CD8-positive, alpha-beta memory T cell (primary cell): ENCODE measurements around the gene STAT5B. TPM values are rescaled to one million over a fixed set of nuclear protein-coding genes. Genes with fewer than 3 reads are reported as not detected.

Experiments
- CTCF ChIA-PET: fragments of 350-600 bp; sonication (Branson Sonifier 250); formaldehyde crosslinking; loops from one replicate; lab custom pipeline; 2021; ENCODE audit warnings: antibody characterized with exemption; lab: Charles Lee
- POLR2A ChIA-PET: fragments of 350-600 bp; sonication (Branson Sonifier 250); formaldehyde crosslinking; loops from one replicate; lab custom pipeline; 2021; ENCODE audit warnings: antibody characterized with exemption; lab: Charles Lee
- DNase-seq, 5 donors: peaks; one replicate each; pipeline versions ENCODE4 v3.0.0 to v3.0.0-alpha.2; 2020 to 2022; ENCODE audit warnings: mixed read lengths in 1 of 5
- H3K27ac ChIP-seq: one replicate; pipeline ENCODE4 v1.7.0; 2013; ENCODE audit warnings: low read depth, mild to moderate bottlenecking, low read length, moderate library complexity
- H3K27me3 ChIP-seq: 2 replicates; pipeline ENCODE4 v1.7.0; 2013; ENCODE audit warnings: low read length, mild to moderate bottlenecking; ENCODE audit not compliant: insufficient read depth, poor library complexity, severe bottlenecking
- H3K36me3 ChIP-seq: 2 replicates; pipeline ENCODE4 v1.7.0; 2013; ENCODE audit warnings: mild to moderate bottlenecking, low read length, moderate library complexity; ENCODE audit not compliant: insufficient read depth
- H3K4me1 ChIP-seq: 2 replicates; pipeline ENCODE4 v1.7.0; 2013; ENCODE audit warnings: mild to moderate bottlenecking, low read length, moderate library complexity; ENCODE audit not compliant: insufficient read depth
- H3K4me3 ChIP-seq: 2 replicates; pipeline ENCODE4 v1.7.0; 2013; ENCODE audit warnings: mild to moderate bottlenecking, low read length
- H3K9me3 ChIP-seq: 2 replicates; pipeline ENCODE4 v1.7.0; 2013; ENCODE audit warnings: mild to moderate bottlenecking, low read length
- H3K27ac Mint-ChIP-seq, 8 donors: one replicate each; pipeline ENCODE4 v1.8.0; 2020 to 2021; ENCODE audit warnings: mixed read lengths in 8 of 8, mild to moderate bottlenecking in 6 of 8, inconsistent platforms in 3 of 8, moderate library complexity in 3 of 8
- H3K27me3 Mint-ChIP-seq, 2 donors: one replicate each; pipeline ENCODE4 v1.8.0; 2020 to 2021; ENCODE audit warnings: mixed read lengths in 2 of 2, mild to moderate bottlenecking in 1 of 2, moderate library complexity in 1 of 2
- H3K36me3 Mint-ChIP-seq, 3 donors: one replicate each; pipeline ENCODE4 v1.8.0; 2020 to 2021; ENCODE audit warnings: mixed read lengths in 3 of 3, inconsistent platforms in 1 of 3, mild to moderate bottlenecking in 1 of 3
- H3K4me1 Mint-ChIP-seq, 3 donors: one replicate each; pipeline ENCODE4 v1.8.0; 2020 to 2021; ENCODE audit warnings: mixed read lengths in 3 of 3, inconsistent platforms in 1 of 3, mild to moderate bottlenecking in 1 of 3
- H3K4me3 Mint-ChIP-seq, 7 donors: one replicate each; pipeline ENCODE4 v1.8.0; 2020 to 2021; ENCODE audit warnings: mixed read lengths in 7 of 7, mild to moderate bottlenecking in 6 of 7, moderate library complexity in 4 of 7, inconsistent platforms in 2 of 7
- H3K9me3 Mint-ChIP-seq, 5 donors: one replicate each; pipeline ENCODE4 v1.8.0; 2020 to 2022; ENCODE audit warnings: mixed read lengths in 5 of 5, mild to moderate bottlenecking in 3 of 5, moderate library complexity in 2 of 5, inconsistent platforms in 1 of 5
- polyA plus RNA-seq: library from polyadenylated mRNA; unstranded; fragments of 300-500 nt; fragmentation: Illumina TruSeq; gene quantifications from one replicate; pipeline ENCODE4 v1.2.3, GENCODE V29; 2021
- total RNA-seq, 2 experiments: library from RNA; stranded (reverse); gene quantifications; one replicate each; pipeline ENCODE4 v1.2.3, GENCODE V29; 2021

Gene STAT5B
- total and polyA plus RNA-seq, 3 experiments from 2014 or later, result 108 to 132 (median 124) TPM

GRCh38 chr17:42311240-42312034 lies 35.2 kb upstream of the STAT5B start:
- Histone ChIP-seq H3K27ac (peak overlapping the region; percentile 44), H3K9me3 (no peaks in the 10 kb centered on the region), H3K4me1 (peaks cover 52% of the 10 kb centered on the region), H3K36me3 (peaks cover 30% of the 10 kb centered on the region), H3K27me3 (no peaks in the 10 kb centered on the region), H3K4me3 (no peak overlapping the region)
- peaks cover 44 to 50% (median 46%) of the 10 kb centered on the region in 3 donors for H3K4me1 Mint-ChIP-seq
- ChIA-PET CTCF (interaction anchor here (0.6 to 20.8 kb wide), 18 partner anchors 9 to 219 kb away, joined by 3 to 373 read pairs (median 4); partner anchors contain the start of genes KCNH4, STAT3 and STAT5A), POLR2A (interaction anchor here (0.7 to 1.4 kb wide), 4 partner anchors 23 to 77 kb away, joined by 3 to 5 read pairs (median 3); partner anchors contain the start of genes STAT3 and STAT5A)
- peak overlapping the region; percentile 42 to 92 (median 74) for H3K27ac Mint-ChIP-seq
- no peak for DNase-seq
- H3K9me3 Mint-ChIP-seq, result no peaks in the 10 kb centered on the region
- H3K4me3 Mint-ChIP-seq, result peak overlapping the region in 5 of 7 donors; percentile 29 to 69 (median 64)
- no peaks in the 10 kb centered on the region for H3K27me3 Mint-ChIP-seq
- peaks cover 0 to 73% (median 5%) of the 10 kb centered on the region in 3 donors for H3K36me3 Mint-ChIP-seq

DNA sequence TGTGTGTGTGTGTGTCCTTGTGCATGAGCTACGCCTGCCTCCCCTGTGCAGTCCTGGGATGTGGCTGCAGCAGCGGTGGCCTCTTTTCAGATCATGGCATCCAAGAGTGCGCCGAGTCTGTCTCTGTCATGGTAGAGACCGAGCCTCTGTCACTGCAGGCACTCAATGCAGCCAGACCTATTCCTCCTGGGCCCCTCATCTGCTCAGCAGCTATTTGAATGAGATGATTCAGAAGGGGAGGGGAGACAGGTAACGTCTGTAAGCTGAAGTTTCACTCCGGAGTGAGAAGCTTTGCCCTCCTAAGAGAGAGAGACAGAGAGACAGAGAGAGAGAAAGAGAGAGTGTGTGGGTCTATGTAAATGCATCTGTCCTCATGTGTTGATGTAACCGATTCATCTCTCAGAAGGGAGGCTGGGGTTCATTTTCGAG lies 34.6 kb upstream of the STAT5B start:
- ChIA-PET CTCF (interaction anchor here (1.1 to 20.8 kb wide), 5 partner anchors 10 to 219 kb away, joined by 4 to 373 read pairs (median 20); no protein-coding TSS in a partner anchor), POLR2A (interaction anchor here (1.3 kb wide), 1 partner anchor 78 kb away, joined by 5 read pairs; the partner anchor contains the start of gene STAT3)
- Mint-ChIP-seq H3K9me3 (no peaks in the 10 kb centered on the region), H3K36me3 (peaks cover 0 to 77% (median 8%) of the 10 kb centered on the region in 3 donors), H3K4me3 (peak overlapping the region in 1 of 7 donors; percentile 44), H3K27ac (peak overlapping the region; percentile 34 to 88 (median 58)), H3K27me3 (no peaks in the 10 kb centered on the region), H3K4me1 (peaks cover 42 to 48% (median 44%) of the 10 kb centered on the region in 3 donors)
- no peaks in the 10 kb centered on the region for H3K27me3 ChIP-seq
- DNase-seq, result no peak
- H3K4me3 ChIP-seq, result no peak overlapping the region
- H3K9me3 ChIP-seq, result no peaks in the 10 kb centered on the region
- peaks cover 30% of the 10 kb centered on the region for H3K36me3 ChIP-seq
- peaks cover 47% of the 10 kb centered on the region for H3K4me1 ChIP-seq
- no peak overlapping the region for H3K27ac ChIP-seq

DNA sequence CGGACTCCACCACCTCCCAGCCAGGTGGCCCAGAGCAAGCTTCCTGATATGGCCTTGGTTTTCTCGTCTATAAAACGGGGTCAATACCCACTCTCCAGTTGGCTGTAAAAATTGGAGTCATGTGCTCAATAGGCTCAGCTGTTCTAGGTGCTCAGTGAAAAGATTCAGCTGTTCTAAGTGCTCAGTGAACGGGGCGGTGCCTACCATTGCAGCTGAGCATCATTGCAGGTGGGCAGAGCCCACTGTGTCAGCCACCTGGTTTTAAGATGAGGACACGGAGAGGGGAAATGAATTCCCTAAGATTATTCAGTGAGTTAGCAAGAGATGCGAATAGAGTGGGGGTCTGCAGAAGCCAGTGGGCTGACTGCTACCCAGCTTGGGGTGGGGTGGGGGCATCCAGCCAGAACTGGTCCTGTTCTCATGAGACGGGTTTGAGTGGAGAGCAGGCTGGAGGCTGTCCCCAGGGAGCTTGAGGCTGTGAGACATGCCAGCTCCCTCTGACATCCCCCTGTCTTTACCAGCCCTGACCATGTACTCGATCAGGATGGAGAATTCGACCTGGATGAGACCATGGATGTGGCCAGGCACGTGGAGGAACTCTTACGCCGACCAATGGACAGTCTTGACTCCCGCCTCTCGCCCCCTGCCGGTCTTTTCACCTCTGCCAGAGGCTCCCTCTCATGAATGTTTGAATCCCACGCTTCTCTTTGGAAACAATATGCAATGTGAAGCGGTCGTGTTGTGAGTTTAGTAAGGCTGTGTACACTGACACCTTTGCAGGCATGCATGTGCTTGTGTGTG lies 34.0 kb upstream of the STAT5B start:
- ChIA-PET CTCF (interaction anchor here (1.1 to 20.8 kb wide), 7 partner anchors 9 to 290 kb away, joined by 3 to 373 read pairs (median 7); partner anchors contain the start of gene NKIRAS2), POLR2A (interaction anchor here (1.3 kb wide), 1 partner anchor 78 kb away, joined by 5 read pairs; the partner anchor contains the start of gene STAT3)
- Mint-ChIP-seq H3K27ac (peak overlapping the region; percentile 34 to 82 (median 72)), H3K36me3 (peaks cover 0 to 73% (median 8%) of the 10 kb centered on the region in 3 donors), H3K9me3 (no peaks in the 10 kb centered on the region), H3K27me3 (no peaks in the 10 kb centered on the region), H3K4me1 (peaks cover 36 to 42% (median 38%) of the 10 kb centered on the region in 3 donors), H3K4me3 (no peak overlapping the region)
- Histone ChIP-seq H3K4me1 (peaks cover 46% of the 10 kb centered on the region), H3K27me3 (no peaks in the 10 kb centered on the region), H3K4me3 (no peak overlapping the region), H3K27ac (no peak overlapping the region), H3K9me3 (no peaks in the 10 kb centered on the region), H3K36me3 (peaks cover 30% of the 10 kb centered on the region)
- no peak for DNase-seq

GRCh38 chr17:42309142-42309541 lies 33.0 kb upstream of the STAT5B start:
- Histone ChIP-seq H3K4me1 (peaks cover 35% of the 10 kb centered on the region), H3K4me3 (no peak overlapping the region), H3K9me3 (no peaks in the 10 kb centered on the region), H3K36me3 (peaks cover 30% of the 10 kb centered on the region), H3K27ac (no peak overlapping the region), H3K27me3 (no peaks in the 10 kb centered on the region)
- CTCF ChIA-PET, result interaction anchor here (0.6 to 20.8 kb wide), 7 partner anchors 8 to 377 kb away, joined by 3 to 373 read pairs (median 3); partner anchors contain the start of gene NKIRAS2
- Mint-ChIP-seq H3K27me3 (no peaks in the 10 kb centered on the region), H3K27ac (peak overlapping the region in 4 of 8 donors; percentile 21 to 74 (median 66)), H3K4me1 (peaks cover 28 to 36% (median 31%) of the 10 kb centered on the region in 3 donors), H3K36me3 (peaks cover 0 to 79% (median 8%) of the 10 kb centered on the region in 3 donors), H3K4me3 (no peak overlapping the region), H3K9me3 (no peaks in the 10 kb centered on the region)
- POLR2A ChIA-PET, result no interaction called here
- no peak for DNase-seq

- ChIA-PET POLR2A (interaction anchor here (1.0 kb wide), 1 partner anchor 240 kb away, joined by 3 read pairs; no protein-coding TSS in a partner anchor), CTCF (interaction anchor here (1.2 to 20.8 kb wide), 3 partner anchors 13 to 96 kb away, joined by 3 to 373 read pairs (median 7); no protein-coding TSS in a partner anchor)
- H3K27ac Mint-ChIP-seq, result peak overlapping the region in 2 of 8 donors; percentile 38 to 92
Measured at GRCh38 chr17:42308446-42308845, 32.3 kb upstream of the STAT5B start.

DNA sequence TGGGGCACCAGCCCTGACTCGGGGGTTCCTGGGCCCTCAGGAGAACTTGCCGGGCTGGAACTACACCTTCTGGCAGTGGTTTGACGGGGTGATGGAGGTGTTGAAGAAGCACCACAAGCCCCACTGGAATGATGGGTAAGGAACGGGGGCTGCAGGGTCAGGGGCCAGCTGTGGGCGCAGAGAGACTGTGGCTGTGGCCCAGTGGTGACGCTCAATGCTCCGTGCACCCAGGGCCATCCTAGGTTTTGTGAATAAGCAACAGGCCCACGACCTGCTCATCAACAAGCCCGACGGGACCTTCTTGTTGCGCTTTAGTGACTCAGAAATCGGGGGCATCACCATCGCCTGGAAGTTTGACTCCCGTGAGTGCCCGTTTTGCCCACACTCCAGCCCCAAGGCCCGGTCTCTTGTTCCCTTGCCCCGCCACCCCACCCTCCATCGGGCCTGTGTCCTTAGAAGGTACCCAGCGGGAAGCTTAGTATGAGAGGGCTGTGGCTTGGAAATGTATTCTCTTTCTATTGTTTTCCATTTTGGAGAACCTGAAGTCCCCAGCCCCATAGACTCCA lies 31.3 kb upstream of the STAT5B start:
- DNase-seq, result no peak
- CTCF ChIA-PET, result interaction anchor here (20.8 kb wide), 1 partner anchor 97 kb away, joined by 373 read pairs; no protein-coding TSS in a partner anchor
- peaks cover 16 to 19% (median 17%) of the 10 kb centered on the region in 3 donors for H3K4me1 Mint-ChIP-seq
- no peak overlapping the region for H3K4me3 Mint-ChIP-seq
- no peaks in the 10 kb centered on the region for H3K27me3 Mint-ChIP-seq
- Histone ChIP-seq H3K27ac (no peak overlapping the region), H3K4me3 (no peak overlapping the region), H3K4me1 (peaks cover 20% of the 10 kb centered on the region), H3K36me3 (peaks cover 32% of the 10 kb centered on the region), H3K9me3 (no peaks in the 10 kb centered on the region), H3K27me3 (no peaks in the 10 kb centered on the region)
- POLR2A ChIA-PET, result interaction anchor here (1.0 kb wide), 1 partner anchor 241 kb away, joined by 3 read pairs; no protein-coding TSS in a partner anchor
- peak overlapping the region in 2 of 8 donors; percentile 29 to 68 for H3K27ac Mint-ChIP-seq
- no peaks in the 10 kb centered on the region for H3K9me3 Mint-ChIP-seq
- H3K36me3 Mint-ChIP-seq, result peaks cover 2 to 87% (median 14%) of the 10 kb centered on the region in 3 donors

More at GRCh38 chr17:42308446-42308845, 32.3 kb upstream of the STAT5B start:
- no peaks in the 10 kb centered on the region for H3K27me3 Mint-ChIP-seq
- Histone ChIP-seq H3K4me3 (no peak overlapping the region), H3K36me3 (peaks cover 30% of the 10 kb centered on the region), H3K27ac (no peak overlapping the region), H3K27me3 (no peaks in the 10 kb centered on the region), H3K9me3 (no peaks in the 10 kb centered on the region), H3K4me1 (peaks cover 28% of the 10 kb centered on the region)
- H3K4me3 Mint-ChIP-seq, result no peak overlapping the region
- peaks cover 0 to 79% (median 12%) of the 10 kb centered on the region in 3 donors for H3K36me3 Mint-ChIP-seq
- H3K9me3 Mint-ChIP-seq, result no peaks in the 10 kb centered on the region
- peaks cover 21 to 29% (median 24%) of the 10 kb centered on the region in 3 donors for H3K4me1 Mint-ChIP-seq
- DNase-seq, result no peak

DNA sequence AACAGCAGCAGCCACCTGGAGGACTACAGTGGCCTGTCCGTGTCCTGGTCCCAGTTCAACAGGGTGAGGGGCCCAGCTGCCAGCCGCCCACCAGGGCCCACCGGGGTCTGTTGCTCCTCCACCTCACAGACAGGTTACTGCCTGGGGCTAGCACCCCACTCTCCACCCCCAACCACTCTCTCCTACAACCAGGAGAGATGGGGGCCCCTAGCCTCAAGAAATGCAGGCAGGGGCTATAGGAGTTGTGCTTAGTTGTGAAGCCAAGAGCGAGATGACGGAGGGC lies 30.1 kb upstream of the STAT5B start:
- CTCF ChIA-PET, result no interaction called here

More for the DNA sequence above, 30.1 kb upstream of the STAT5B start:
- Histone ChIP-seq H3K9me3 (no peaks in the 10 kb centered on the region), H3K4me3 (no peak overlapping the region), H3K4me1 (peaks cover 9% of the 10 kb centered on the region), H3K27me3 (no peaks in the 10 kb centered on the region), H3K36me3 (peaks cover 43% of the 10 kb centered on the region), H3K27ac (no peak overlapping the region)
- Mint-ChIP-seq H3K4me3 (no peak overlapping the region), H3K36me3 (peaks cover 2 to 94% (median 19%) of the 10 kb centered on the region in 3 donors), H3K9me3 (no peaks in the 10 kb centered on the region), H3K4me1 (peaks cover 7 to 11% (median 8%) of the 10 kb centered on the region in 3 donors), H3K27me3 (no peaks in the 10 kb centered on the region), H3K27ac (peak overlapping the region in 2 of 8 donors; percentile 31 to 78)
- DNase-seq, result no peak
- POLR2A ChIA-PET, result no interaction called here
